Ascending aorta (tissue), 2 donors: Measurements from ENCODE around the gene FUT7. TPM values are rescaled to one million over a fixed set of nuclear protein-coding genes. Genes with fewer than 3 reads are reported as not detected.

Source experiments
- DNase-seq, 2 donors: peaks; one replicate each; pipeline ENCODE4 v3.0.0-alpha.2; 2019; ENCODE audit warnings: low spot score in 2 of 2
- H3K27ac ChIP-seq, 2 donors: fragments of 200-600 bp; sonication (generic); one replicate each; pipeline ENCODE4 v1.5.1; 2016 to 2017; ENCODE audit warnings: mild to moderate bottlenecking in 1 of 2
- H3K27me3 ChIP-seq: fragments of 200-600 bp; sonication (generic); one replicate; pipeline ENCODE4 v1.5.1; 2017
- H3K36me3 ChIP-seq, 2 donors: fragments of 200-600 bp; sonication (generic); one replicate each; pipeline ENCODE4 v1.5.1; 2016
- H3K4me1 ChIP-seq, 2 donors: fragments of 200-600 bp; sonication (generic); one replicate each; pipeline ENCODE4 v1.5.1; 2016 to 2017; ENCODE audit warnings: mild to moderate bottlenecking in 1 of 2
- H3K4me3 ChIP-seq, 2 donors: fragments of 200-600 bp; sonication (generic); one replicate each; pipeline ENCODE4 v1.5.1; 2016 to 2017; ENCODE audit warnings: mild to moderate bottlenecking in 1 of 2
- H3K9me3 ChIP-seq, 2 donors: fragments of 200-600 bp; sonication (generic); one replicate each; pipeline ENCODE4 v1.5.1; 2016
- CTCF ChIP-seq, 3 experiments: fragments of 200-600 bp in 2 of 3; fragments of 450-650 bp in 1 of 3; sonication (generic) in 2 of 3; IDR thresholded peaks; one replicate each; pipeline ENCODE4 v1.5.1; 2016 to 2019; ENCODE audit warnings: antibody characterized with exemption in 3 of 3, mild to moderate bottlenecking in 1 of 3, moderate library complexity in 1 of 3
- intact Hi-C: fragments of 100-400 bp; cut with DNase I; formaldehyde crosslinking; loops from one replicate; pipeline ENCODE4 v1.15.1; 2023
- total RNA-seq: library from RNA; depleted of rRNA; stranded (reverse); fragments of >200 nt; gene quantifications from one replicate; pipeline ENCODE4 v1.1.0, GENCODE V29; 2016

Gene FUT7
- total RNA-seq, 1 donor from 2014 or later, result not detected

DNA sequence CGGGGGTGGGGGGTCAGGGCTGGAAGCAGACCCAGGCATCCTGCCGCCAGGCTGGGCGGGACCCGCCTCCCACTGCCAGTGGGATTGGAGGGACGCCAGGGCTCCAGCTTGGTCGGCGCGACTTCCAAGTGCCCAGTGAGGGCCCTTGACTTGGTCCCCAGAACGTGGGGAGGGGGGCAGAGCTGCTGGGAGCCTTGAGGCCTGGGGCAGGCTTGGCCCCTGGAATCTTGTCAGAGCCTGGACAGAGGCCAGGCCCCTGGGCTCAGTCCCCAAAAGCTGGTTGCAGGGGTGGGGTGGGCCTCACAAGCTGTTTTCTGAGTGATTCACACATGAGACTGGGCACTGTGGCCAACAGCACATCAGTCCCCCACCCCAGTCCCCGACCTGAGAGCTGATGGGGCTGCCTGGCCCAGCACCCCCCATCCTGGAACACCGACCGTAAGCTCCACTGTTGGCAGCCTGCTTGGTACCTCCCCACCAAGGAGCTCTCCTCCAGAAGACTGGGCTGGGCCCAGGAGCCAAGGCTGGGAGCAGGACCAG lies 36.0 kb downstream of the FUT7 start:
- Histone ChIP-seq H3K27me3 (no peaks in the 10 kb centered on the region), H3K4me1 (peaks cover 21 to 29% of the 10 kb centered on the region in 2 donors), H3K27ac (peak overlapping the region; percentile 60 to 67), H3K4me3 (peak overlapping the region; percentile 27 to 52), H3K36me3 (no peaks in the 10 kb centered on the region), H3K9me3 (no peaks in the 10 kb centered on the region)
- no peak for DNase-seq
- intact Hi-C loops, result loop anchor here (5.0 kb wide), 1 partner anchor 109 kb away; the partner anchor contains the start of gene TRAF2
- no peak for TF ChIP-seq CTCF (IDR thresholded peaks at IDR 0.05)

GRCh38 chr9:136995362-136995761 lies 36.5 kb downstream of the FUT7 start:
- no peak for TF ChIP-seq CTCF (IDR thresholded peaks at IDR 0.05)
- Histone ChIP-seq H3K4me3 (peak overlapping the region; percentile 27 to 52), H3K4me1 (peaks cover 21 to 29% of the 10 kb centered on the region in 2 donors), H3K9me3 (no peaks in the 10 kb centered on the region), H3K27me3 (no peaks in the 10 kb centered on the region), H3K27ac (peak overlapping the region; percentile 60 to 67), H3K36me3 (no peaks in the 10 kb centered on the region)
- intact Hi-C loops, result loop anchor here (5.0 kb wide), 1 partner anchor 108 kb away; the partner anchor contains the start of gene TRAF2
- DNase-seq, result no peak

DNA sequence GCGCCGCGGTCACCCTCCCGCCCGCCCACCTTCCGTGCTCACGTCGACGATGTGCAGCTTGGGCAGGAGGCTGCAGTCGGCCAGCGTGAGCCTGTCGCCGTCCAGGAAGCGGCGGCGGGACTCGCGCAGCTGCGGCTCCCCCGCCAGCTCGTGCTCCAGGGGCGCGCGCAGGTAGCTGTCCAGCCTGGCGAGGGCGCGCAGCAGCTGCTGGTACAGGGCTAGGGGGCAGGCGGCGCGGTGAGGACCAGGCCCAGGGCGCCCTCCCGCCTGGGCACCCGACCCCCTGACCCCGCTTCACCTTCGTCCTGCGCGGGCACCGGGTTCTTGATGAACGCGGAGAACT lies 37.0 kb downstream of the FUT7 start:
- intact Hi-C loops, result loop anchor here (5.0 kb wide), 2 partner anchors 92 to 108 kb away; partner anchors contain the start of genes MAN1B1 and TRAF2
- no peak overlapping the region for H3K27ac ChIP-seq
- H3K27me3 ChIP-seq, result no peaks in the 10 kb centered on the region
- H3K4me3 ChIP-seq, result peak overlapping the region in 1 of 2 donors; percentile 52
- no peak for TF ChIP-seq CTCF (IDR thresholded peaks at IDR 0.05)
- H3K9me3 ChIP-seq, result no peaks in the 10 kb centered on the region
- H3K4me1 ChIP-seq, result peaks cover 21 to 29% of the 10 kb centered on the region in 2 donors
- no peaks in the 10 kb centered on the region for H3K36me3 ChIP-seq
- no peak for DNase-seq

DNA sequence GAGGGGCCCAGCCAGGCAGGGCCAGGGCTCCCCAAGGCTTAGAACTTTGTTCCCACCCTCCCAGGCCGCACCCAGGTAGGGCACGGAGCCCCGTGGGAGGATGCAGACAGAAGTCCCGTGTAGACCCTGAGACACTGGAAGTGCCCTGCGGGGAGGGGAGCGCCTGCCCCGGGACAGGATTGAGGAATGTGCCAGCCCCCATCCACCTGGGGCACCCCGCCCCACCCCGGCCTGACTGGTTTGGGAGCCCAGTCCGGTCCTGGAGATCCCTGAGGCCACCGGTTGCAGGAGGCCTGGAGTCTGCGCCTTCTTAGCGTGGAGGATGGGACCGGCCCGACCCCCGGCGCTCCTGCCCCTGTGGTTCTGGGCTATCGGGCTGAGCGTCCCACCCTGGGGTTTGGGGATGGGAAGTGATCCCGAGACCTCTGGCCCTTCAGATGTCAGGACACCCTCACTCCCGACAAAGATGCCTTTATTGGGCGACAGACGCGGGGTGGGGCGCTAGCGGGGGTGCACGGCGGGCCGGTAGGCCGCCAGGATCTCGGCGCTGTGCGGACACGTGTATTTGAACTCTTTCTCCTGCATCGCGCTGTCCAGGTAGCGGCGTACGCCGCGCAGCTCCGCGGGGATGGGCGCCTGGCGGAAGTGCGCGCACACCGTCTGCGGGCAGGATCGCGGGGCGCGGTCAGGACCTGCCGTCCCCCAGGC lies 37.6 kb downstream of the FUT7 start:
- no peak for DNase-seq
- no peaks in the 10 kb centered on the region for H3K9me3 ChIP-seq
- no peaks in the 10 kb centered on the region for H3K27me3 ChIP-seq
- no peak overlapping the region for H3K27ac ChIP-seq
- H3K4me3 ChIP-seq, result peak overlapping the region in 1 of 2 donors; percentile 52
- peaks cover 21 to 29% of the 10 kb centered on the region in 2 donors for H3K4me1 ChIP-seq
- intact Hi-C loops, result loop anchor here (5.0 kb wide), 1 partner anchor 93 kb away; the partner anchor contains the start of gene MAN1B1
- H3K36me3 ChIP-seq, result no peaks in the 10 kb centered on the region
- TF ChIP-seq CTCF (IDR thresholded peaks at IDR 0.05), result no peak

DNA sequence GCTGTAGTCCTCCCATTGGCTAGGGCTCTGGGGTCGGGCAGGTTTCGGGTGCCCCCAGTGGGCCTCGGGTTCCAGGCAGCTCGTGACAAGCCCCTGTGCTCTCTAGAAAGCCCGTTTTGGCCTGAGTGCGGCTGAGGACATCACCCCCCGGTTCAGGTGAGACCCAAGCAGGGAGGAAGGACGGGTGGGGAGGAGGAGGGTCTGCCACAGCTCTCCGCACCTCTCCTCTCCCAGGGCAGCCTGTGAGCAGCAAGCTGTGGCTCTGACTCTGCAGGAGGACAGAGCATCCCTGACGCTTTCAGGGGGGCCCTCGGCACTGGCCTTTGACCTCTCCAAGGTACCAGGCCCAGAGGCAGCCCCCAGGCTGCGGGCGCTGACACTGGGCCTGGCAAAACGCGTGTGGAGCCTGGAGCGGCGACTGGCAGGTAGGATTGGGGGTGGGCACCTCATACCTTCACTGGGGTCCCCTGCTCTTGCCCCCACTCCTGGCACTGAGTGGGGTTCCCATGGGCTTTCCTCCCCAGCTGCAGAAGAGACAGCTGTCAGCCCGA lies 39.0 kb downstream of the FUT7 start:
- no peak for DNase-seq
- Histone ChIP-seq H3K4me1 (peaks cover 21 to 29% of the 10 kb centered on the region in 2 donors), H3K36me3 (no peaks in the 10 kb centered on the region), H3K27ac (peak overlapping the region; percentile 54 to 62), H3K4me3 (peak overlapping the region; percentile 79 to 85), H3K27me3 (no peaks in the 10 kb centered on the region), H3K9me3 (no peaks in the 10 kb centered on the region)
- intact Hi-C loops, result loop anchor here (1.0 to 5.0 kb wide), 5 partner anchors 35 to 202 kb away; partner anchors contain the start of genes ABCA2, FBXW5, MAN1B1 and PHPT1
- no peak for TF ChIP-seq CTCF (IDR thresholded peaks at IDR 0.05)
